ENCODE measurements around the gene TAF9B. TPM values are rescaled to one million over a fixed set of nuclear protein-coding genes. Genes with fewer than 3 reads are reported as not detected.
"Not testable (repeated sequence)": the region's sequence is repeated elsewhere in the genome, so short reads cannot be mapped to it uniquely, and the experiment has no call there.

TAF9B gene, protein sequence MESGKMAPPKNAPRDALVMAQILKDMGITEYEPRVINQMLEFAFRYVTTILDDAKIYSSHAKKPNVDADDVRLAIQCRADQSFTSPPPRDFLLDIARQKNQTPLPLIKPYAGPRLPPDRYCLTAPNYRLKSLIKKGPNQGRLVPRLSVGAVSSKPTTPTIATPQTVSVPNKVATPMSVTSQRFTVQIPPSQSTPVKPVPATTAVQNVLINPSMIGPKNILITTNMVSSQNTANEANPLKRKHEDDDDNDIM
- 27.5 and 27.9 TPM in 2 replicates for total RNA-seq
- long read RNA-seq, transcript TAF9B-201 (7 exons, 2,713 nt) = major isoform, 108 of 122 reads
- long read RNA-seq, partial matches to known transcripts = 4 of 122 reads
- long read RNA-seq, other reads (novel, unspliced or antisense) = 10 of 122 reads

DNA sequence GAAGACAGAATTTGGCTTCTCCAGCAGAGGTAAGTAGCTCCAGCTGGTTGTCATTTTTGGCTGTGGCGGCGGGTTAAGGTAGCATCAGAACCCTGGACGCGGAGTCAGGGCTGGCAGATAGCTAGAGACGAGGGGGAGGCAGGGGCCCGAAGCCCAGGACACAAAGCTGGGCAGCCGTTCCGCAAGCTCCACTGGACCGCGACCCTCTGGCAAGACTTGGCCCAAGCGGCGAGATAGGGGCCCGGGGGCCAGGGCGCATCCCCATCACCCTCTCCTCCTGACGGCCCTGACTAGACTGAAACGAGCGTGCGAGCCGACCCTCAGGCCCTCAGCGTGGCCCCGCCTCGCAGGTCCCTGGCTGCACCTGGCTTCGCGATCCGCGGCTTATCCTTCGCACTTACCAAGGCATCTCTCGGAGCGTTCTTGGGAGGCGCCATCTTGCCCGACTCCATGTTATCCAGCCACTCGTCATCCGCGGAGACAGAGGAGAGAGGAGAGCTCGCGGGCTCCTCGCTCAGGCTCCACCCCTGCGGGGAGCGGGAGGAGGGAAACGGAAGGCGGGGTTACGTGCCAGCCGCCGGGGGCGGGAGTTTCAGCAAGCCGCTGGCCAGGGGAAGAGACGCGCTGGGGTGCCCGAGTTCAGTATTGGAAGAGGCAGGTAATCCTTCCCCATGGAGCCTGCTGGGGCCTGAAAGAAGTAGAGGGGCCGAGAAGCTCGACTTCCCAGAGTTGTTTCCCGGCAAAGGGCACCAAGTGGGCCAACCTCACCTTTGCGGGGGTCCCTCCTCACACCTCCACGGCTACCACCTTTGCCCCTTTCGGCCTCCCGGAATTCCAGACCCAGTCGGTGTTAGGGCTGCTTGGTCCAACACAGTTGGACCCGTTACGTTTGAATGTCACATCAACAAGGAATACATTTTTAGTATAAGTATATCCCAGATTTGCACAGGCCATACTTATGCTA lies at the start of gene TAF9B:
Gene TAF9B (minus strand): TSS at position 491 of the 964 bp plus-strand sequence. CDS start 39 bp downstream, at position 452.
- no peaks in the 10 kb centered on the region for H3K4me1 Mint-ChIP-seq (ENCODE audit: low read depth)
- TF ChIP-seq, protein P1, sequence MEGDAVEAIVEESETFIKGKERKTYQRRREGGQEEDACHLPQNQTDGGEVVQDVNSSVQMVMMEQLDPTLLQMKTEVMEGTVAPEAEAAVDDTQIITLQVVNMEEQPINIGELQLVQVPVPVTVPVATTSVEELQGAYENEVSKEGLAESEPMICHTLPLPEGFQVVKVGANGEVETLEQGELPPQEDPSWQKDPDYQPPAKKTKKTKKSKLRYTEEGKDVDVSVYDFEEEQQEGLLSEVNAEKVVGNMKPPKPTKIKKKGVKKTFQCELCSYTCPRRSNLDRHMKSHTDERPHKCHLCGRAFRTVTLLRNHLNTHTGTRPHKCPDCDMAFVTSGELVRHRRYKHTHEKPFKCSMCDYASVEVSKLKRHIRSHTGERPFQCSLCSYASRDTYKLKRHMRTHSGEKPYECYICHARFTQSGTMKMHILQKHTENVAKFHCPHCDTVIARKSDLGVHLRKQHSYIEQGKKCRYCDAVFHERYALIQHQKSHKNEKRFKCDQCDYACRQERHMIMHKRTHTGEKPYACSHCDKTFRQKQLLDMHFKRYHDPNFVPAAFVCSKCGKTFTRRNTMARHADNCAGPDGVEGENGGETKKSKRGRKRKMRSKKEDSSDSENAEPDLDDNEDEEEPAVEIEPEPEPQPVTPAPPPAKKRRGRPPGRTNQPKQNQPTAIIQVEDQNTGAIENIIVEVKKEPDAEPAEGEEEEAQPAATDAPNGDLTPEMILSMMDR (IDR thresholded peaks at IDR 0.05; ENCODE audit: unreplicated experiment) = no peak
- peaks cover 3% of the 10 kb centered on the region for H3K36me3 Mint-ChIP-seq (ENCODE audit: insufficient read depth)
- peak within 1 kb of the TSS; percentile 96 for H3K27ac Mint-ChIP-seq
- H3K27me3 Mint-ChIP-seq = no peaks in the 10 kb centered on the region
- H3K9me3 Mint-ChIP-seq (ENCODE audit: low read depth) = peaks cover 11% of the 10 kb centered on the region
- peak; percentile 52 for DNase-seq (ENCODE audit: low spot score, unreplicated experiment)
- H3K4me3 Mint-ChIP-seq (ENCODE audit: low read depth) = peak within 1 kb of the TSS; percentile 90

DNA sequence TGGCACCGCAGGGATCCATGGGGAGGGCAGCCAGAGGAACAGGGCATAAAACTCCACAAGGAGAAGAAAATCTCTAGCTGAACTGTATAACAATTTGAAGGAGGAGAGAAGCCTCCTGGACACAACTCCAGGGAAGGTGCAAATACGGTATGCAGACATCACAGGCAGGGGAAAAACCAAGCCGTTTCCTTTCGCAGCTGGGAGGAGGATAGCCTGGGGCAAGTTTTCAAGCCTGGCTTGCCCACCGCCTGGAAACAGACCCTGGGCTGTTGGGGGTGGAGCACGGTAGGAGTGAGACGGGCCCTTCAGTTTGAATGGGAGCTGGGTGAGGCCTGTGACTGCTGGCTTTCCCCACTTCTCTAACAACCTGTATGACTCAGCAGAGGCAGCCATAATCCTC lies 43.4 kb upstream of the TAF9B start:
- H3K9me3 Mint-ChIP-seq (ENCODE audit: low read depth) = peaks cover 59% of the 10 kb centered on the region
- no peaks in the 10 kb centered on the region for H3K27me3 Mint-ChIP-seq
- H3K27ac Mint-ChIP-seq = no peak overlapping the region
- no peaks in the 10 kb centered on the region for H3K36me3 Mint-ChIP-seq (ENCODE audit: insufficient read depth)
- no peak for DNase-seq (ENCODE audit: low spot score, unreplicated experiment)
- no peaks in the 10 kb centered on the region for H3K4me1 Mint-ChIP-seq (ENCODE audit: low read depth)
- H3K4me3 Mint-ChIP-seq (ENCODE audit: low read depth) = no peak overlapping the region
- TF ChIP-seq, protein P1 (IDR thresholded peaks at IDR 0.05; ENCODE audit: unreplicated experiment) = no peak

DNA sequence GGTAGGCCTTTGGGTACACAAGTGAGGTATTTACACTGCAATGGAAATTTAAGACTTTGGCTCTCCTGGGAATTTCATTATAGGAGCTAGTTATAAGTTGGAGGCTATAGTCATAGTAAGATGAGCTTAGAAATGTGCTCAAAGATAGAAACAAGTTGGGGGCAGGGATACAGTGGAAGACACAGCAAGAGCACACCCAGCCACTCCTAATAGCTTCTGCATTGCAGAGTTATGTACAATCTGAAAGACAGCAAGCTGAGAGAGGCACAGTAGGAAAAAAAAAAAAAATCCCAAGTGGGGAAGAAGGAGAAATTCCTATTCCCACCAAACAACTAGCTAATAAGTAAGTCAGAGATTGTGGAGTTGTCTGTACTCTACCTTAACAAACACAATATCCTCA lies 41.9 kb upstream of the TAF9B start:
- H3K27me3 Mint-ChIP-seq = no peaks in the 10 kb centered on the region
- no peak for DNase-seq (ENCODE audit: low spot score, unreplicated experiment)
- H3K4me1 Mint-ChIP-seq (ENCODE audit: low read depth) = no peaks in the 10 kb centered on the region
- H3K36me3 Mint-ChIP-seq (ENCODE audit: insufficient read depth) = no peaks in the 10 kb centered on the region
- H3K27ac Mint-ChIP-seq = no peak overlapping the region
- TF ChIP-seq, protein P1 (IDR thresholded peaks at IDR 0.05; ENCODE audit: unreplicated experiment) = no peak
- H3K9me3 Mint-ChIP-seq (ENCODE audit: low read depth) = peaks cover 56% of the 10 kb centered on the region
- no peak overlapping the region for H3K4me3 Mint-ChIP-seq (ENCODE audit: low read depth)

DNA sequence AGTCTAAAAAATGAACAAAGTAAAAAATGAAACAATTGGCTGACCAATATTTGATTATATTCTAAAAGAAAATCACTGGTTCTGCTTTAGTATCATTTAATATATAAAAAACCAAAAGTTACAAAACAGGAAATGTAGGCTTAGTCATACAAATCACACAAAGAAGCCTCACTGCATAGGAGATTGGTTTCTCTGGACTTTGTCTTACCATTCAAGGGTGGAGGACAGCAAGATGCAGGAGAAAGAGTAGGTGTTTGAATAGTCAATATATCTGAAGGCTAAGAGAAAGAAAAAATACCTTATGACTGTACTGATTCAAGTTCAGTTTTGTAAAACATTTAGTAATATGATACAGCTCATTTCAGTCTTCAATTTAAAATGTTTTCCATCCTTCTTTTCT lies 28.6 kb upstream of the TAF9B start:
- Mint-ChIP-seq H3K4me1 (ENCODE audit: low read depth) (no peaks in the 10 kb centered on the region), H3K4me3 (ENCODE audit: low read depth) (no peak overlapping the region), H3K27ac (no peak overlapping the region), H3K9me3 (ENCODE audit: low read depth) (peaks cover 13% of the 10 kb centered on the region), H3K27me3 (no peaks in the 10 kb centered on the region), H3K36me3 (ENCODE audit: insufficient read depth) (no peaks in the 10 kb centered on the region)
- DNase-seq (ENCODE audit: low spot score, unreplicated experiment) = no peak
- TF ChIP-seq, protein P1 (IDR thresholded peaks at IDR 0.05; ENCODE audit: unreplicated experiment) = no peak

DNA sequence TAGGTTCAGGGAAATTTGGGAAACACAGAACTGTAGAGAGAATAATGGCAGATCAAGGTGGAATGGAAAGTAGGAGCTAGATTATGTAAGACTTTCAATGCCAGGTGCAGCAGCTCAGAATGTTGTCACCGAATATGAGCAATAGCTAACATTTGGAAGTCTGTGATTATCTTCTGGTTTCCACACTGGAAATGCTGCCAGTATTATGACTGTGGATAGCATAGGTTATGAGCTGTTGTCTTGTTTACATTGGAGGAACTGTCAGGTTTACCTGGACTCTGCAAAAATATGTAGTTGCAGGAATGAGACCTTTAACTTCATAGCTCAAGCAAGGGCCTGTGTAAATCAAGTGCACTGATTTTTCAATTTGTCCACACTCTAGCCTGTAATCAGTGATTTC lies 26.0 kb upstream of the TAF9B start:
- H3K4me3 Mint-ChIP-seq (ENCODE audit: low read depth) = no peak overlapping the region
- H3K27me3 Mint-ChIP-seq = no peaks in the 10 kb centered on the region
- no peak for DNase-seq (ENCODE audit: low spot score, unreplicated experiment)
- H3K9me3 Mint-ChIP-seq (ENCODE audit: low read depth) = peaks cover 35% of the 10 kb centered on the region
- H3K4me1 Mint-ChIP-seq (ENCODE audit: low read depth) = no peaks in the 10 kb centered on the region
- H3K36me3 Mint-ChIP-seq (ENCODE audit: insufficient read depth) = no peaks in the 10 kb centered on the region
- H3K27ac Mint-ChIP-seq = no peak overlapping the region
- TF ChIP-seq, protein P1 (IDR thresholded peaks at IDR 0.05; ENCODE audit: unreplicated experiment) = no peak

DNA sequence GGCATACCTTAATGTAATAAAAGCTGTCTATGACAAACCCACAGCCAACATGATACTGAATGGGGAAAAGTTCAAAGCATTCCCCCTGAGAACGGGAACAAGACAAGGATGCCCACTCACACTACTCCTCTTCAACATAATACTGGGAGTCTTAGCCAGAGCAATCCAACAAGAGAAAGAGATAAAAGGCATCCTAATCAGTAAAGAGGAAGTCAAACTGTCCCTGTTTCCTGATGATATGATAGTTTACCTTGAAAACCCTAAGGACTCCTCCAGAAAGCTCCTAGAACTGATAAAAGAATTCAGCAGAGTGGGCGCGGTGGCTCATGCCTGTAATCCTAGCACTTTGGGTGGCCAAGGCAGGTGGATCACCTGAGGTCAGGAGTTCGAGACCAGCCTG lies 23.7 kb upstream of the TAF9B start:
- H3K9me3 Mint-ChIP-seq (ENCODE audit: low read depth) = peaks cover 47% of the 10 kb centered on the region
- H3K4me1 Mint-ChIP-seq (ENCODE audit: low read depth); H3K4me3 Mint-ChIP-seq (ENCODE audit: low read depth); H3K27ac Mint-ChIP-seq; H3K27me3 Mint-ChIP-seq; H3K36me3 Mint-ChIP-seq (ENCODE audit: insufficient read depth); DNase-seq (ENCODE audit: low spot score, unreplicated experiment): not testable (repeated sequence)

DNA sequence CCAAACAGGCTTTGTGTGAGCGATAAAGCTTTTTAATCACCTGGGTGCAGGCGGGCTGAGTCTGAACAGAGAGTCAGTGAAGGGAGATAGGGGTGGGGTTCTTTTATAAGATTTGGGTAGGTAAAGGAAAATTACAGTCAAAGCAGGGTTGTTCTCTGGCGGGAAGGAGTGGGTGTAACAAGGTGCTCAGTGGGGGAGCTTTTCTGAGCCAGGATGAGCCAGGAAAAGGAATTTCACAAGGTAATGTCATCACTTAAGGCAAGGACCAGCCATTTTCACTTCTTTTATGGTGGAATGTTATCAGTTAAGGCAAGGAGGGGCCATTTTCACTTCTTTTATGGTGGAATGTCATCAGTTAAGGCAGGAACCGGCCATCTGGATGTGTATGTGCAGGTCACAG lies 21.3 kb upstream of the TAF9B start:
- not testable (repeated sequence) for H3K4me1 Mint-ChIP-seq (ENCODE audit: low read depth); H3K36me3 Mint-ChIP-seq (ENCODE audit: insufficient read depth); DNase-seq (ENCODE audit: low spot score, unreplicated experiment); H3K4me3 Mint-ChIP-seq (ENCODE audit: low read depth); H3K27ac Mint-ChIP-seq; H3K27me3 Mint-ChIP-seq
- peaks cover 51% of the 10 kb centered on the region for H3K9me3 Mint-ChIP-seq (ENCODE audit: low read depth)

All from progenitor cell of endocrine pancreas (in vitro differentiated cells).